Neural cell (in vitro differentiated cells): ENCODE measurements around the gene MEIOB. TPM values are rescaled to one million over a fixed set of nuclear protein-coding genes. Genes with fewer than 3 reads are reported as not detected.

Experiments used
- H2AFZ ChIP-seq: fragments of 200-600, 300-800 bp; sonication (generic), shearing (Covaris generic); 2 replicates; pipeline ENCODE4 v1.6.0; 2014; ENCODE audit warnings: low read depth, mild to moderate bottlenecking, antibody characterized with exemption, low read length, moderate library complexity
- H3F3A ChIP-seq: fragments of 200-600 bp; shearing (Covaris generic); 2 replicates; pipeline ENCODE4 v1.6.1; 2016; ENCODE audit warnings: mild to moderate bottlenecking, moderate library complexity, mixed read lengths, antibody characterized with exemption, low read length; ENCODE audit not compliant: insufficient read depth, poor library complexity, severe bottlenecking
- H3K27ac ChIP-seq: fragments of 200-600, 300-800 bp; sonication (generic), shearing (Covaris generic); 2 replicates; pipeline ENCODE4 v1.5.1; 2014; ENCODE audit warnings: mild to moderate bottlenecking, low read length, moderate library complexity
- H3K27me3 ChIP-seq: fragments of 300-800, 200-600 bp; sonication (generic), shearing (Covaris generic); 2 replicates; pipeline ENCODE4 v1.6.0; 2014; ENCODE audit warnings: mild to moderate bottlenecking, low read depth, low read length, moderate library complexity; ENCODE audit not compliant: insufficient read depth
- H3K36me3 ChIP-seq: fragments of 300-800, 200-600 bp; sonication (generic), shearing (Covaris generic); 2 replicates; pipeline ENCODE4 v1.5.1; 2014; ENCODE audit warnings: mild to moderate bottlenecking, antibody characterized with exemption, low read length, moderate library complexity; ENCODE audit not compliant: insufficient read depth
- H3K4me2 ChIP-seq: fragments of 300-800, 200-600 bp; sonication (generic), shearing (Covaris generic); 2 replicates; pipeline ENCODE4 v1.6.0; 2014; ENCODE audit warnings: mild to moderate bottlenecking, low read length
- H3K4me3 ChIP-seq: fragments of 300-800, 200-600 bp; sonication (generic), shearing (Covaris generic); 2 replicates; pipeline ENCODE4 v1.5.1; 2014; ENCODE audit warnings: mild to moderate bottlenecking, low read length, moderate library complexity
- H3K79me2 ChIP-seq: fragments of 200-600 bp; shearing (Covaris generic); replicated peaks from 2 replicates; pipeline ENCODE4 v1.6.0; 2014; ENCODE audit warnings: mild to moderate bottlenecking, low read length, moderate library complexity; ENCODE audit not compliant: insufficient read depth
- H3K9ac ChIP-seq: fragments of 300-800, 200-600 bp; sonication (generic), shearing (Covaris generic); 2 replicates; pipeline ENCODE4 v1.6.1; 2016; ENCODE audit warnings: mild to moderate bottlenecking, low read length, mixed read lengths
- H3K9me2 ChIP-seq: fragments of 200-600 bp; shearing (Covaris generic); 2 replicates; pipeline ENCODE4 v1.6.1; 2016; ENCODE audit warnings: mild to moderate bottlenecking, low read length, mixed read lengths; ENCODE audit not compliant: insufficient read depth
- H3K9me3 ChIP-seq: fragments of 200-600, 300-800 bp; sonication (generic), shearing (Covaris generic); 2 replicates; pipeline ENCODE4 v1.6.1; 2016; ENCODE audit warnings: mild to moderate bottlenecking, mixed run types, low read length, moderate library complexity, mixed read lengths
- H4K20me1 ChIP-seq: fragments of 200-600 bp; shearing (Covaris generic); 2 replicates; pipeline ENCODE4 v1.6.1; 2016; ENCODE audit warnings: mild to moderate bottlenecking, mixed run types; ENCODE audit not compliant: insufficient read depth
- CTCF ChIP-seq: fragments of 450-650 bp; IDR thresholded peaks from 2 replicates; pipeline ENCODE4 v1.5.1; 2014; ENCODE audit warnings: antibody characterized with exemption, mild to moderate bottlenecking, moderate library complexity; ENCODE audit not compliant: poor library complexity, severe bottlenecking
- EP300 ChIP-seq: fragments of 450-650 bp; conservative IDR thresholded peaks from 2 replicates; pipeline ENCODE4 v1.6.1; 2014; ENCODE audit warnings: antibody characterized with exemption, mild to moderate bottlenecking, moderate library complexity; ENCODE audit not compliant: poor library complexity, severe bottlenecking
- EZH2 ChIP-seq: fragments of 200-600, 300-800 bp; shearing (Covaris generic), sonication (generic); IDR thresholded peaks from 2 replicates; pipeline ENCODE4 v1.6.1; 2014; ENCODE audit warnings: antibody characterized with exemption, low read length, borderline replicate concordance, mild to moderate bottlenecking; ENCODE audit not compliant: insufficient read depth, poor library complexity, severe bottlenecking
- MXI1 ChIP-seq: fragments of 450-650 bp; conservative IDR thresholded peaks from 2 replicates; pipeline ENCODE4 v1.6.1; 2014; ENCODE audit warnings: antibody characterized with exemption, mild to moderate bottlenecking; ENCODE audit not compliant: poor library complexity, severe bottlenecking
- POLR2AphosphoS5 ChIP-seq: IDR thresholded peaks from 2 replicates; pipeline ENCODE4 v1.6.1; 2012
- RAD21 ChIP-seq: fragments of 450-650 bp; conservative IDR thresholded peaks from 2 replicates; pipeline ENCODE4 v1.6.1; 2014; ENCODE audit warnings: antibody characterized with exemption, mild to moderate bottlenecking, moderate library complexity
- SMC3 ChIP-seq: fragments of 450-650 bp; conservative IDR thresholded peaks from 2 replicates; pipeline ENCODE4 v1.6.1; 2014; ENCODE audit warnings: antibody characterized with exemption, mild to moderate bottlenecking, moderate library complexity; ENCODE audit not compliant: poor library complexity
- TAF1 ChIP-seq: IDR thresholded peaks from 2 replicates; pipeline ENCODE4 v1.6.1; 2012; ENCODE audit warnings: low read depth
- polyA plus RNA-seq: library from polyadenylated mRNA; depleted of rRNA; stranded (reverse); fragments of >200 nt; gene quantifications from 2 replicates; pipeline ENCODE4 v1.2.3, GENCODE V29; 2014
- TF ChIP-seq, protein P1 (sequence below): IDR thresholded peaks from 2 replicates; pipeline ENCODE4 v1.6.1; 2012; ENCODE audit warnings: borderline replicate concordance

MEIOB gene
- polyA plus RNA-seq, 1 donor from 2014 or later = not detected

DNA sequence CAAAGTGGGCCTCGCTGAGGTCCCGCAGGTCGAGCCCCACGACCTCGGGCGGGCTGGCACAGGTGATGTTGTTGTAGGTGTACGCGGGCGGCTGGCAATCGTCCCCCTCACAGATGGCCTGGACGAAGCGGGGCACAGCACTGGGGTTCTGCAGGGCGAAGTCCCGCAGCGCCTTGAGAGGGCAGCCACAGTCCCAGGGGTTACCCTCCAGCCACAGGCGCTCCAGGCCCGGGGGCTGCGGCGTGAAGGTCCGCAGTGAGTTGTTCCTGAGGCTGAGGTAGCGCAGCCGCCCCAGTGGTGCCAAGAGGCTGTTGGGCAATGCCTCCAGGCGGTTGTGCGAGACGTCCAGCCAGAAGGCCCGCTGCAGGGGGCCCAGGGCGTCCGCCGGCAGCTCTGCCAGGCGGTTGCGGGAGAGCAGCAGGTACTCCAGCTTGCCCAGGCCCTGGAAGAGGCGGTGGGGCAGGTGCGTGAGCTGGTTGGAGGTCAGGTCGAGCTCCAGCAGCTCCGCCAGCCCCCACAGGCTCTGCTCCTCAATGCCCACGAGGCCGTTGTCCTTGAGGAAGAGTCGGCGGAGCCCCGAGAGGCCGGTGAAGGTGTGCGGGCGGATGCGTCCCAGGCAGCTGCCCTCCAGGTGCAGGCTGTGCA is 81.2 kb downstream of the MEIOB start:
- Histone ChIP-seq H4K20me1 (no peaks in the 10 kb centered on the region), H3K79me2 (no peaks in the 10 kb centered on the region), H3K9me3 (no peaks in the 10 kb centered on the region), H3K36me3 (no peaks in the 10 kb centered on the region), H3K27ac (no peak overlapping the region), H3K9me2 (no peaks in the 10 kb centered on the region), H3K9ac (no peak overlapping the region), H2AFZ (no peak overlapping the region), H3K4me2 (no peak overlapping the region), H3K27me3 (no peaks in the 10 kb centered on the region), H3K4me3 (no peak overlapping the region), H3F3A (no peaks in the 10 kb centered on the region)
- TF ChIP-seq POLR2AphosphoS5 (no peak), CTCF (no peak), TAF1 (no peak), EP300 (no peak), EZH2 (no peak), SMC3 (no peak), MXI1 (no peak), RAD21 (no peak)
- TF ChIP-seq, protein P1, sequence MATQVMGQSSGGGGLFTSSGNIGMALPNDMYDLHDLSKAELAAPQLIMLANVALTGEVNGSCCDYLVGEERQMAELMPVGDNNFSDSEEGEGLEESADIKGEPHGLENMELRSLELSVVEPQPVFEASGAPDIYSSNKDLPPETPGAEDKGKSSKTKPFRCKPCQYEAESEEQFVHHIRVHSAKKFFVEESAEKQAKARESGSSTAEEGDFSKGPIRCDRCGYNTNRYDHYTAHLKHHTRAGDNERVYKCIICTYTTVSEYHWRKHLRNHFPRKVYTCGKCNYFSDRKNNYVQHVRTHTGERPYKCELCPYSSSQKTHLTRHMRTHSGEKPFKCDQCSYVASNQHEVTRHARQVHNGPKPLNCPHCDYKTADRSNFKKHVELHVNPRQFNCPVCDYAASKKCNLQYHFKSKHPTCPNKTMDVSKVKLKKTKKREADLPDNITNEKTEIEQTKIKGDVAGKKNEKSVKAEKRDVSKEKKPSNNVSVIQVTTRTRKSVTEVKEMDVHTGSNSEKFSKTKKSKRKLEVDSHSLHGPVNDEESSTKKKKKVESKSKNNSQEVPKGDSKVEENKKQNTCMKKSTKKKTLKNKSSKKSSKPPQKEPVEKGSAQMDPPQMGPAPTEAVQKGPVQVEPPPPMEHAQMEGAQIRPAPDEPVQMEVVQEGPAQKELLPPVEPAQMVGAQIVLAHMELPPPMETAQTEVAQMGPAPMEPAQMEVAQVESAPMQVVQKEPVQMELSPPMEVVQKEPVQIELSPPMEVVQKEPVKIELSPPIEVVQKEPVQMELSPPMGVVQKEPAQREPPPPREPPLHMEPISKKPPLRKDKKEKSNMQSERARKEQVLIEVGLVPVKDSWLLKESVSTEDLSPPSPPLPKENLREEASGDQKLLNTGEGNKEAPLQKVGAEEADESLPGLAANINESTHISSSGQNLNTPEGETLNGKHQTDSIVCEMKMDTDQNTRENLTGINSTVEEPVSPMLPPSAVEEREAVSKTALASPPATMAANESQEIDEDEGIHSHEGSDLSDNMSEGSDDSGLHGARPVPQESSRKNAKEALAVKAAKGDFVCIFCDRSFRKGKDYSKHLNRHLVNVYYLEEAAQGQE = no peak

- H3K27ac ChIP-seq = no peak overlapping the region
- no peaks in the 10 kb centered on the region for H3K9me3 ChIP-seq
- H2AFZ ChIP-seq = no peak overlapping the region
- no peaks in the 10 kb centered on the region for H3F3A ChIP-seq
- TF ChIP-seq, protein P1 = no peak
- no peak for TF ChIP-seq EZH2
- TF ChIP-seq TAF1 = no peak
- no peak for TF ChIP-seq SMC3
- no peak for TF ChIP-seq POLR2AphosphoS5
- TF ChIP-seq RAD21 = no peak
- no peak for TF ChIP-seq CTCF
- no peak for TF ChIP-seq EP300
- TF ChIP-seq MXI1 = no peak
- H3K9me2 ChIP-seq = no peaks in the 10 kb centered on the region
- peaks cover under 1% of the 10 kb centered on the region for H3K79me2 ChIP-seq
- no peaks in the 10 kb centered on the region for H4K20me1 ChIP-seq
- H3K27me3 ChIP-seq = no peaks in the 10 kb centered on the region
- no peak overlapping the region for H3K4me2 ChIP-seq
- no peak overlapping the region for H3K9ac ChIP-seq
- H3K36me3 ChIP-seq = no peaks in the 10 kb centered on the region
- no peak overlapping the region for H3K4me3 ChIP-seq
Observed at GRCh38 chr16:1790261-1790610, 81.7 kb downstream of the MEIOB start.
